GM23338 (cell line): Measurements from ENCODE around the gene NT5DC3. TPM values are rescaled to one million over a fixed set of nuclear protein-coding genes. Genes with fewer than 3 reads are reported as not detected.

Source experiments
- ATAC-seq: fragments of 200-7000 bp; cut with Tn5 transposase; 3 replicates; pipeline ENCODE4 v1.9.1; 2020
- DNase-seq: peaks from one replicate; pipeline ENCODE4 v3.0.0-alpha.2; 2015; ENCODE audit warnings: low spot score
- H2AFZ ChIP-seq: fragments of 200-600 bp; sonication (generic); 2 replicates; pipeline ENCODE4 v1.8.0; 2016; ENCODE audit warnings: antibody characterized with exemption, mild to moderate bottlenecking, moderate library complexity
- H3F3A ChIP-seq: fragments of 200-600 bp; sonication (generic); replicated peaks from 2 replicates; pipeline ENCODE4 v1.8.0; 2017; ENCODE audit warnings: antibody characterized with exemption, mixed run types, low read depth
- H3K27ac ChIP-seq: fragments of 200-600 bp; sonication (generic); 2 replicates; pipeline ENCODE4 v1.6.1; 2016; ENCODE audit warnings: low read depth
- H3K27me3 ChIP-seq: fragments of 200-600 bp; sonication (generic); 2 replicates; pipeline ENCODE4 v1.8.0; 2016; ENCODE audit warnings: mild to moderate bottlenecking, mixed run types, moderate library complexity; ENCODE audit not compliant: insufficient read depth
- H3K36me3 ChIP-seq: fragments of 200-600 bp; sonication (generic); 2 replicates; pipeline ENCODE4 v1.8.0; 2016; ENCODE audit warnings: mild to moderate bottlenecking; ENCODE audit not compliant: insufficient read depth
- H3K4me1 ChIP-seq: fragments of 200-600 bp; sonication (generic); 2 replicates; pipeline ENCODE4 v1.8.0; 2016; ENCODE audit warnings: mild to moderate bottlenecking, moderate library complexity; ENCODE audit not compliant: insufficient read depth
- H3K4me2 ChIP-seq: fragments of 200-600 bp; sonication (generic); 2 replicates; pipeline ENCODE4 v1.7.1; 2017; ENCODE audit warnings: mixed run types
- H3K4me3 ChIP-seq: fragments of 200-600 bp; sonication (generic); 2 replicates; pipeline ENCODE4 v1.6.1; 2016; ENCODE audit warnings: mixed run types
- H3K79me2 ChIP-seq: fragments of 200-600 bp; sonication (generic); replicated peaks from 2 replicates; pipeline ENCODE4 v1.8.0; 2017; ENCODE audit warnings: mild to moderate bottlenecking; ENCODE audit not compliant: insufficient read depth
- H3K9me2 ChIP-seq: fragments of 200-600 bp; sonication (generic); 2 replicates; pipeline ENCODE4 v1.8.0; 2017; ENCODE audit not compliant: insufficient read depth
- H4K20me1 ChIP-seq: fragments of 200-600 bp; sonication (generic); replicated peaks from 2 replicates; pipeline ENCODE4 v1.8.0; 2017; ENCODE audit warnings: mild to moderate bottlenecking; ENCODE audit not compliant: insufficient read depth
- H3K27ac Mint-ChIP-seq: 2 replicates; pipeline ENCODE4 v1.8.0; 2020; ENCODE audit warnings: inconsistent platforms, mild to moderate bottlenecking, moderate library complexity, mixed read lengths
- H3K27me3 Mint-ChIP-seq: 3 replicates; pipeline ENCODE4 v1.8.0; 2022; ENCODE audit warnings: low read depth, mild to moderate bottlenecking, moderate library complexity, mixed read lengths, inconsistent platforms; ENCODE audit not compliant: insufficient read depth, poor library complexity
- H3K36me3 Mint-ChIP-seq: 3 replicates; pipeline ENCODE4 v1.8.0; 2021; ENCODE audit warnings: low read depth, mild to moderate bottlenecking, inconsistent platforms, moderate library complexity, mixed read lengths
- H3K4me1 Mint-ChIP-seq: 3 replicates; pipeline ENCODE4 v1.8.0; 2020; ENCODE audit warnings: mild to moderate bottlenecking, inconsistent platforms, mixed read lengths
- H3K4me3 Mint-ChIP-seq: 3 replicates; pipeline ENCODE4 v1.8.0; 2021; ENCODE audit warnings: moderate library complexity, mild to moderate bottlenecking, inconsistent platforms, mixed read lengths
- H3K9me3 Mint-ChIP-seq: 3 replicates; pipeline ENCODE4 v1.8.0; 2020; ENCODE audit warnings: moderate library complexity, mild to moderate bottlenecking, inconsistent platforms, mixed read lengths
- CREB1 ChIP-seq: fragments of 250-450 bp; sonication (Bioruptor Pico); IDR thresholded peaks from 2 replicates; pipeline ENCODE4 v1.5.0; 2020; ENCODE audit warnings: low read depth, mild to moderate bottlenecking, moderate library complexity
- EZH2 ChIP-seq: fragments of 200-600 bp; sonication (generic); IDR thresholded peaks from one replicate; pipeline ENCODE4 v1.8.0; 2017; ENCODE audit warnings: antibody characterized with exemption, mild to moderate bottlenecking, low read depth; ENCODE audit not compliant: unreplicated experiment
- EZH2phosphoT487 ChIP-seq: fragments of 200-600 bp; sonication (generic); IDR thresholded peaks from one replicate; pipeline ENCODE4 v1.8.1; 2018; ENCODE audit warnings: antibody characterized with exemption; ENCODE audit not compliant: unreplicated experiment
- NANOG ChIP-seq: IDR thresholded peaks from 2 replicates; pipeline ENCODE4 v1.6.1; 2016; ENCODE audit warnings: antibody characterized with exemption, borderline replicate concordance
- REST ChIP-seq: IDR thresholded peaks from one replicate; pipeline ENCODE4 v1.6.1; 2018; ENCODE audit warnings: antibody characterized with exemption; ENCODE audit not compliant: unreplicated experiment
- STAT1 ChIP-seq: IDR thresholded peaks from one replicate; pipeline ENCODE4 v1.6.1; 2016; ENCODE audit warnings: antibody characterized with exemption; ENCODE audit not compliant: unreplicated experiment
- ZNF114 ChIP-seq: fragments of 250-450 bp; sonication (Bioruptor Pico); IDR thresholded peaks from 2 replicates; pipeline ENCODE4 v1.5.0; 2020; ENCODE audit warnings: mild to moderate bottlenecking, moderate library complexity
- ZNF331 ChIP-seq: fragments of 250-450 bp; sonication (Bioruptor Pico); IDR thresholded peaks from 2 replicates; pipeline ENCODE4 v1.5.0; 2020; ENCODE audit warnings: low read depth, mild to moderate bottlenecking, moderate library complexity
- polyA plus RNA-seq: library from polyadenylated mRNA; unstranded; fragments of >200 nt; fragmentation: Nextera tagmentation; extraction: Ambion mirVana; gene quantifications from 2 replicates; pipeline ENCODE4 v1.2.1, GENCODE V29; 2016
- total RNA-seq: library from RNA; depleted of rRNA; stranded (reverse); fragments of >200 nt; shearing (Covaris generic); gene quantifications from 2 replicates; pipeline ENCODE4 v1.2.3, GENCODE V29; 2014
- TF ChIP-seq, protein P1 (sequence below): fragments of 250-450 bp; sonication (Bioruptor Pico); IDR thresholded peaks from 2 replicates; pipeline ENCODE4 v1.5.0; 2020; ENCODE audit warnings: mild to moderate bottlenecking, moderate library complexity

NT5DC3 gene
- total and polyA plus RNA-seq, 2 experiments from 2014 or later, result 2.2 to 12.5 TPM

DNA sequence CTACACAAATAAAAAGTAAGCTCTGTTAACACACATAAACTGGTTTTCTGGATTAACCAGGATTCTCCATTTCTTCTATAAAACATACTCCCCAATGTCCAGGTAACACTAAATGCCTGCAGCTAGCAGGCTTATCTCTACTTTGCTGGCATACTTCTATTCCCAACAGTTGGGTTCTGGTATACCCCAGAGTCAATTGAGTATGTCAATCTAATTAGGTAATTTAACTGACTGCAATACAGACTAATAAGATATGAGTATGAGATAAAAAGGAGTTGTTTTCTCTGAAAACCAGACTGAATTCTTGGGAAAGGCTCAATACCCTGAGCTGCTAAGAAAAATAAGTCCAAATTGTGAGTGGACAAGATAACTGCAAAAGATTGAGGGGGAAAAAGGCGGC is 9.4 kb upstream of the NT5DC3 start:
- Mint-ChIP-seq H3K27ac (no peak overlapping the region), H3K27me3 (peaks cover 2% of the 10 kb centered on the region), H3K36me3 (no peaks in the 10 kb centered on the region), H3K4me3 (no peak overlapping the region), H3K9me3 (no peaks in the 10 kb centered on the region), H3K4me1 (peaks cover 7% of the 10 kb centered on the region)
- Histone ChIP-seq H4K20me1 (no peaks in the 10 kb centered on the region), H3K4me2 (no peak overlapping the region), H3F3A (no peaks in the 10 kb centered on the region), H3K4me3 (no peak overlapping the region), H3K79me2 (no peaks in the 10 kb centered on the region), H3K9me2 (no peaks in the 10 kb centered on the region), H2AFZ (no peak overlapping the region), H3K4me1 (no peaks in the 10 kb centered on the region), H3K27ac (no peak overlapping the region), H3K27me3 (no peaks in the 10 kb centered on the region), H3K36me3 (no peaks in the 10 kb centered on the region)
- no peak for DNase-seq
- no peak for ATAC-seq
- TF ChIP-seq, protein P1, sequence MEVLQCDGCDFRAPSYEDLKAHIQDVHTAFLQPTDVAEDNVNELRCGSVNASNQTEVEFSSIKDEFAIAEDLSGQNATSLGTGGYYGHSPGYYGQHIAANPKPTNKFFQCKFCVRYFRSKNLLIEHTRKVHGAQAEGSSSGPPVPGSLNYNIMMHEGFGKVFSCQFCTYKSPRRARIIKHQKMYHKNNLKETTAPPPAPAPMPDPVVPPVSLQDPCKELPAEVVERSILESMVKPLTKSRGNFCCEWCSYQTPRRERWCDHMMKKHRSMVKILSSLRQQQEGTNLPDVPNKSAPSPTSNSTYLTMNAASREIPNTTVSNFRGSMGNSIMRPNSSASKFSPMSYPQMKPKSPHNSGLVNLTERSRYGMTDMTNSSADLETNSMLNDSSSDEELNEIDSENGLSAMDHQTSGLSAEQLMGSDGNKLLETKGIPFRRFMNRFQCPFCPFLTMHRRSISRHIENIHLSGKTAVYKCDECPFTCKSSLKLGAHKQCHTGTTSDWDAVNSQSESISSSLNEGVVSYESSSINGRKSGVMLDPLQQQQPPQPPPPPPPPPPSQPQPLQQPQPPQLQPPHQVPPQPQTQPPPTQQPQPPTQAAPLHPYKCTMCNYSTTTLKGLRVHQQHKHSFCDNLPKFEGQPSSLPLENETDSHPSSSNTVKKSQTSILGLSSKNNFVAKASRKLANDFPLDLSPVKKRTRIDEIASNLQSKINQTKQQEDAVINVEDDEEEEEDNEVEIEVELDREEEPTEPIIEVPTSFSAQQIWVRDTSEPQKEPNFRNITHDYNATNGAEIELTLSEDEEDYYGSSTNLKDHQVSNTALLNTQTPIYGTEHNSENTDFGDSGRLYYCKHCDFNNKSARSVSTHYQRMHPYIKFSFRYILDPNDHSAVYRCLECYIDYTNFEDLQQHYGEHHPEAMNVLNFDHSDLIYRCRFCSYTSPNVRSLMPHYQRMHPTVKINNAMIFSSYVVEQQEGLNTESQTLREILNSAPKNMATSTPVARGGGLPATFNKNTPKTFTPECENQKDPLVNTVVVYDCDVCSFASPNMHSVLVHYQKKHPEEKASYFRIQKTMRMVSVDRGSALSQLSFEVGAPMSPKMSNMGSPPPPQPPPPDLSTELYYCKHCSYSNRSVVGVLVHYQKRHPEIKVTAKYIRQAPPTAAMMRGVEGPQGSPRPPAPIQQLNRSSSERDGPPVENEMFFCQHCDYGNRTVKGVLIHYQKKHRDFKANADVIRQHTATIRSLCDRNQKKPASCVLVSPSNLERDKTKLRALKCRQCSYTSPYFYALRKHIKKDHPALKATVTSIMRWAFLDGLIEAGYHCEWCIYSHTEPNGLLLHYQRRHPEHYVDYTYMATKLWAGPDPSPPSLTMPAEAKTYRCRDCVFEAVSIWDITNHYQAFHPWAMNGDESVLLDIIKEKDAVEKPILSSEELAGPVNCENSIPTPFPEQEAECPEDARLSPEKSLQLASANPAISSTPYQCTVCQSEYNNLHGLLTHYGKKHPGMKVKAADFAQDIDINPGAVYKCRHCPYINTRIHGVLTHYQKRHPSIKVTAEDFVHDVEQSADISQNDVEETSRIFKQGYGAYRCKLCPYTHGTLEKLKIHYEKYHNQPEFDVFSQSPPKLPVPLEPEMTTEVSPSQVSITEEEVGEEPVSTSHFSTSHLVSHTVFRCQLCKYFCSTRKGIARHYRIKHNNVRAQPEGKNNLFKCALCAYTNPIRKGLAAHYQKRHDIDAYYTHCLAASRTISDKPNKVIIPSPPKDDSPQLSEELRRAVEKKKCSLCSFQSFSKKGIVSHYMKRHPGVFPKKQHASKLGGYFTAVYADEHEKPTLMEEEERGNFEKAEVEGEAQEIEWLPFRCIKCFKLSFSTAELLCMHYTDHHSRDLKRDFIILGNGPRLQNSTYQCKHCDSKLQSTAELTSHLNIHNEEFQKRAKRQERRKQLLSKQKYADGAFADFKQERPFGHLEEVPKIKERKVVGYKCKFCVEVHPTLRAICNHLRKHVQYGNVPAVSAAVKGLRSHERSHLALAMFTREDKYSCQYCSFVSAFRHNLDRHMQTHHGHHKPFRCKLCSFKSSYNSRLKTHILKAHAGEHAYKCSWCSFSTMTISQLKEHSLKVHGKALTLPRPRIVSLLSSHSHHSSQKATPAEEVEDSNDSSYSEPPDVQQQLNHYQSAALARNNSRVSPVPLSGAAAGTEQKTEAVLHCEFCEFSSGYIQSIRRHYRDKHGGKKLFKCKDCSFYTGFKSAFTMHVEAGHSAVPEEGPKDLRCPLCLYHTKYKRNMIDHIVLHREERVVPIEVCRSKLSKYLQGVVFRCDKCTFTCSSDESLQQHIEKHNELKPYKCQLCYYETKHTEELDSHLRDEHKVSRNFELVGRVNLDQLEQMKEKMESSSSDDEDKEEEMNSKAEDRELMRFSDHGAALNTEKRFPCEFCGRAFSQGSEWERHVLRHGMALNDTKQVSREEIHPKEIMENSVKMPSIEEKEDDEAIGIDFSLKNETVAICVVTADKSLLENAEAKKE (CRISPR knock-in tag), result no peak
- TF ChIP-seq EZH2 (no peak), ZNF114 (CRISPR knock-in tag) (no peak), CREB1 (no peak), EZH2phosphoT487 (no peak), NANOG (no peak), STAT1 (no peak), ZNF331 (CRISPR knock-in tag) (no peak), REST (no peak)
